GM12801 (cell line): ENCODE data around the gene POLR2L.

Source experiments
- CTCF ChIP-seq: IDR thresholded peaks from one replicate; pipeline ENCODE4 v1.5.1; 2011; ENCODE audit warnings: control low read depth; ENCODE audit not compliant: insufficient read length; ENCODE audit errors: extremely low read depth

The POLR2L gene

DNA sequence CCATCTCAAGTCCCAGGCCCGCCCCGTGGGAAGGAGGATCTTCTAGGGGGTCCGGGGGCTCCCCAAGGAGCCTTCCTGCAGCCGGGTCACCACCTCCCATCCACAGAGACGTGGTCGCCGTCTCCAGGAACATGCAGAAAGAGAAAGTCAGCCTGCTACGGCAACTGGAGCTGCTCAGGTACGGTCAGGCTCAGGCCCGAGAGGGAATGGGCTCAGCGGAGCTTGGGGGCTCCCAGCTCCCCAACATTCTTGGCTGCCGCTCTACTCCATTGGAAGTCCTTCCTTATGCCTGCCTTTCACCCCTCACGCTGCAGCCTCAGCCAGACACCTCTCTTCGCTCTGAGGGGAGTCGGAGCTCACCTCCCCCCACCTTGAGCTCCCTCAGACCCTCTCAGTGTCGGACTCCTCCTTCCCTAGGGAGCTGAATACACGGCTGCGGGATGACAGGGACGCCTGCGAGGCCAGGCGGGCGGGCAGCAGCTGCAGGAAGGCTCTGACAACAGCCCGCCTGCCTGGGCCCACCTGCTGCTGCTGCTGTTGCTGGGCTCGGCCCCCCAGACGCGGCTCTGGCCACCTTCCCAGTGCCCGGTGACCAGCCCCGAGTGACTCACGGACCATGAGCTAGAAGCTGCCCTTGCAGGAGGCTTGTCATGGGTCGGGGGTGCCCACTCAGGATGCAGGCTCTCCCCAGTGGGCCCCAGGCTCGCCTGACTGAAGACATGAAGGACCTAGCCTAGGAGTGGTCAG is 11.0 kb downstream of the POLR2L start:
- no peak for TF ChIP-seq CTCF

DNA sequence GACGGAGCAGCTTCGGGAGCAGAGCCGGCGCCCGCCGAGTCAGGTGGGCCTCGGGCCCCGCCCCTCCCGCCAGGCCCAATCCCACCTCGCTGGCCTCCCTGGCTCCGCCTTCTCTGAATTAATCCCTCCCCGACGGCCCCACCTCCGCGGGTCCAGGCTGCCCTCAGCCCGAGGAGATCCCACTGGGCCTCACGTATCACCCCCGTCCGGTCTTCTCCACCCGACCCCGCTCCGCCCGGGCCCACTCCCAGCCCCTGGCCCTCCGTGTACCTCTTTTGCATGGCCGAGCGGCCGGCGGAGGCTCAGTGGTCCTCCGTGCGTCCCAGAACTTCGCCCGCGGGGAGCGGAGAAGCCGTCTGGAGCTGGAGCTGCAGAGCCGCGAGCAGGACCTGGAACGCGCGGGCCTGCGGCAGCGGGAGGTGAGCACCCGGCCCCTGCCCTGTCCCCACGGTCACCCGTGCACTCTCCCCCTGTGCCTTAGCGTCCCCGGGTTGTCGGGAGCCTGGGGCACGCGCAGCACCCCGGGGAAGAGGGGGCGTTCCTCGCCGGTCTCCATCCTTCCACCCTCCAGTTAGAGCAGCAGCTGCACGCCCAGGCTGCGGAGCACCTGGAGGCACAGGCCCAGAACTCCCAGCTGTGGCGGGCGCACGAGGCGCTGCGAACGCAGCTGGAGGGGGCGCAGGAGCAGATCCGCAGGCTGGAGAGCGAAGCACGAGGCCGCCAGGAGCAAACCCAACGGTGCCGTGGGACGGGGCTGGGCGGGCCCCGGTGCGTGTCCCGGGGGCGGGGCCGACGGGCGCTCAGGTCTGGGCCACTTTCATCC is 11.8 kb downstream of the POLR2L start:
- TF ChIP-seq CTCF = no peak

DNA sequence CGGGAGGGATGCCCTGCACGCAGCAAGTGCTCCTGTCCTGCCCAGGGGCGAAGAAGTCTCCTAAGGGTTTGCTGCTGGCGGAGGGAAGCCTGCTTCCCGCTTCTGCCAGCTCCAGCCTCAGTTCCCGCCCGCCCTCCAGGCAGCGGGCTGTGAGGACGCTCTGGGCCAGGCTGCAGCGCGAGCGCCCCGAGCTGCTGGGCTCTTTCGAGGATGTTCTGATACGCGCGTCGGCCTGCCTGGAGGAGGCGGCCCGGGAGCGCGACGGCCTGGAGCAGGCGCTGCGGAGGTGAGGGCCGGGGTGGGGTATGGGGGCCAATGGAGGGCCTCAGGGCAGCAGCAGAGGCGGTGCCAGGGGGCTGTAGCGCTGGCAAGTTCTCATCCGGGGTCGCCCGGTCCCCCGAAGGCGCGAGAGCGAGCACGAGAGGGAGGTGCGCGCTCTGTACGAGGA is 12.5 kb downstream of the POLR2L start:
- no peak for TF ChIP-seq CTCF

DNA sequence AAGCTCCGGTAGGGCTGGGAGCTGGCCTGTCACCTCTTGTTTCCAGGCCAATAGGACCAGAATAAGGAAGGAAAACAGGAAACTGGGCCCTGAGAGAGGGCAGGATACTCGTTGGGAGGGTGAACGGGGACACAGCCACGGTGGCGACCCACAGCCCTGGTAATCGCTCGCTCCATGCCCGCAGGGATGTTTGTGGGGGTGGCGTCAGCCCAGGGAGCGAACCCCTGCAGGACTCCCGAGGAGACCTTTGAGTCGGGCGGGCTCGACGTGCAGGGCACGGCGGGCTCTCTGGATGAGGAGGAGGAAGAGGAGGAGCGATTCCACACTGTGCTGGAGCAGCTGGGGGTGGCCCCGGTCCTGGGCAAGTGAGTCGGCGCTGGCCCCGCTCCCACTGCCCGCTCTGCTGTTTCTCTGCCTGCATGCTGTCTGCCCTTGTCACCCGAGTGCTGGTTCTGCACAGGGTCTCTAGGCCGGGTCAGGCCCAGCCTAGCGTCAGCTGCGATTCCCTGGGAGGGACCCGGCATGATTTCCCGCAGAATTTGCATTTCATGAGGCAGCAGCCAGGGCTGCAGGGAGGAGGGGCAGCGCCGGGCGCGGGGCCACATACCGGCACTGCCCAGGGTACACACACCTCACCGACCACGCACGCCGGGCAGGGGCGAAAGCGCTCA is 13.0 kb downstream of the POLR2L start:
- TF ChIP-seq CTCF = no peak

DNA sequence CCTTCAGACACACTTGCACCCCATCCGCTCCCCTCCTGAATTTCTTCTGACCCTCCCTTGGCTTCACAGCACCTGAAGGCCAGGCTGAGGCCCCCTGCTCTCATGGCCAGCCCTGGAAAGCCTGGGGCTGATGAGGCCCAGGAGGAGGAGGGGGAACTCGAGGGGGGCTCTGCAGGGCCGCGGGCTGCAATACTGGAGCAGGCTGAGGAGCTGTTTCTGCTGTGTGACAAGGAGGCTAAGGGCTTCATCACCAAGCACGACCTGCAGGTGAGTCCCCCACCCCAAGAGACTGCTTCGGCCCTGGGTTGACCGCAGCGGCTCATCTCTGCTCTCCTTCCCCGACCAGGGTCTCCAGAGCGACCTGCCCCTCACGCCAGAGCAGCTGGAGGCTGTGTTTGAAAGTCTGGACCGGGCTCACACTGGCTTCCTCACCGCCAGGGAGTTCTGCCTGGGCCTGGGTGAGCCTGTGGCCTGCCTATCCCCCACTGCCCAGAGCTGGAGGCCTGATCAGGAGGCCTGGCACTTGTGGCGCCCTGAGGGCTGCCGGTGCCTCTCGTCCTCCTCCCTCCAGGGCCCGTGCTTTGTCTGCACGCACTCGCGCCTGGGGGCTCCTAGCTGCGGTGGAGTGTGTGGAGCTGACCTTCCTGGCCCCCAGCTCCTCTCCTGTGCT is 13.7 kb downstream of the POLR2L start:
- TF ChIP-seq CTCF = no peak

DNA sequence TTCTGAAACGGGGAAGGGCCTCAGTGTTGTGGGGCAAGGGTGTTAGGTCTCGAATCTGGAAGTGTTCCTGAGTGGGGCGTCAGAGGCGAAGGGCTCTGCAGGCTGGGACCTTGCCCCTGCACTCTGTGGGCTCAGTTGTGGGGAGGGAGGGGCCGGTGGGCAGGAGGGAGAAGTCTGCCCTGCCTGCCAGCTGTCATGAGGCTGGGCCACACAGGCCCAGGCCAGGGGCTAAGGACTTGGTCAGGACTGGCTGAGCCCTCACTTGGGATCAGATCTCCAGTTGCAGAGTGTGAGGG is 14.5 kb downstream of the POLR2L start, which contains the start of gene CRACR2B:
Gene CRACR2B, plus strand, starts transcription at position 23 of the 296 bp plus-strand sequence. CDS start 689 bp downstream, outside the sequence.
- TF ChIP-seq CTCF = no peak
